GF-D8 (cell line): ENCODE data around the gene STAB2.

Experiments used
- DNase-seq: peaks from one replicate; lab custom pipeline; 2025; lab: John Stamatoyannopoulos, UW

STAB2 gene

DNA sequence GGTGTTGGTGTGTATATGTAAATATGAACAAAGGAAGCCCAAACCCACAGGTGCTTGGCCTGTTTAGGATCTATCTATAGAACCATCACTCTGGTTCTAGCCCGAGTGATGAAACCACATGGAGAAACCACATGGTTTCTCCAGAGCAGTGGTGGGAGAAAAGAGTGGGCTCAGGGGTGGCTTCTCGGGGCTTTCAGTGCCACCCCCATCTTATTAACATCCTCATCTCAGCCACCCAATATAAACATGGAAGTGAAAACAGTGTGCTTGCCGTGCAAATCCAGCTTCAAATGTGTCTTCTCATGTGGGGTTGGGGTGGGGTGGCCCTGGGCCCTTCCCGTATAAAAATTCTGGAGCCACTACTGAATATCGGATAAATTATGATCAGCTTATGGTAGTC, 109.0 kb downstream of the STAB2 start:
- DNase-seq, result no peak

DNA sequence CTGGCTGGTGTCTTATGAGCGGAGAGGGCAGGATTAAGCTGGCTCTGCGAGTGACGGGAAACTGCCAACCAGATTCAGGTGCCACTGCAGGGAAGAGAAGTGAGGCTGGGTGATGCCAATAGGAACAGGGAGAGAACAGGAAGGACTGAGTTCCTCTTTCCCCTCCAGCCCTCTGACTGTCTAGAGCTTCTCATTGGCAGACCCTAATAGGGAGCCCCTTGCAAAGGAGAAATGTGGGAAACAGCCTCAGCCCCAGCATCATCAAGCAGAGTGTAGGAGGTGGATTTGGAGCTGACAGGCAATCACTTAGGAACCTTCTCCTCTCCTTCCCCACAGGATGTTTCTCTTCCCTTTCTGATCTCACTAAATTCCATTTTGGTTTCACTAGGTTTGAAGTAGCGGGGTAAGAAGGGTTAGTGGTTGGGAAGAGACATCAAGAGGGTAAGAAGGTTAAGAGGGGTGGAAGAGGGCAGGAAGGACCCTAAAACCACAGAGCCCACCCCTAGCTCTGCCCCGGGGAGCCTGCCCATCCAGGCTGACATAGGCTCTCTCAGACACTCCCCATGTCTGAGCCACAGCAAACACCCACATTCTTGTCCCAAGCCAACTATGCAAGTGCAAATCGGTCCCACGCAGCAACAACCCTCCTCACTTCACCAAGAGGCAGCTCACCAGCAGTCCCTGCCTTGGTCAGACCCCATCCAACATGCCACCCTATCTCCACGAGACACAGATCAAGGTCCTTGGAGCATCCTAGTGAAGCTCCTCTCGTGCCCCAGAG, 111.1 kb downstream of the STAB2 start:
- no peak for DNase-seq

DNA sequence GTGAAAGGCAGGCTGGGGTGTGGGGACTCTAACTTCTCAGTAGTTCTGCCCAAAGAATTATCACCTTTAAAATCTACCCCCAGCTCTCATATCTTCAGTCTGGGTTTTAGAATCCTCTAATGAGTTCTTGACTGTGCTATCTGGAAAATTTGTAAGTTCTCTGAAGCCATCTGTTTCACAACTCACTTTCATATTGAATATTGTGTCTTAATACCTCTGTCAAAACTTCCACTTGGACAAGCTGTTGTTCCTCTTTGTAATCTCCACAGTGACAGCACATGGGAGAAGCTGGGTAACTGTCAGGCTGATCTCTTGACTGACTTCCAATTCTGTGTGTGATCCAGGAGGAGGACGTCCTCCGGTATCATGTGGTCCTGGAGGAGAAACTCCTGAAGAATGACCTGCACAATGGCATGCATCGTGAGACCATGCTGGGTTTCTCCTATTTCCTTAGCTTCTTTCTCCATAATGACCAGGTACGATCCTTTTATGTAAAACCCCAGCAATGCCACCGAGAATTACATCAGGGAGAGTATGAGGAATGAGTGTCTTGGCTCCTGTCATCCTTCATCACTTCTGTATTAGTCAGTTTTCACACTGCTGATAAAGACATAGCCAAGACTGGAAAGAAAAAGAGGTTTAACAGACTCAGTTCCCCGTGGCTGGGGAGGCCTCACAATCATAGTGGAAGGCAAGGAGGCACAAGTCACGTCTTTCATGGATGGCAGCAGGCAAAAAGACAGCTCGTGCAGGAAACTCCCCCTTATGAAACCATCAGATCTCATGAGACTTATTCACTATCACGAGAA, 111.9 kb downstream of the STAB2 start:
- DNase-seq, result peak; percentile 1

DNA sequence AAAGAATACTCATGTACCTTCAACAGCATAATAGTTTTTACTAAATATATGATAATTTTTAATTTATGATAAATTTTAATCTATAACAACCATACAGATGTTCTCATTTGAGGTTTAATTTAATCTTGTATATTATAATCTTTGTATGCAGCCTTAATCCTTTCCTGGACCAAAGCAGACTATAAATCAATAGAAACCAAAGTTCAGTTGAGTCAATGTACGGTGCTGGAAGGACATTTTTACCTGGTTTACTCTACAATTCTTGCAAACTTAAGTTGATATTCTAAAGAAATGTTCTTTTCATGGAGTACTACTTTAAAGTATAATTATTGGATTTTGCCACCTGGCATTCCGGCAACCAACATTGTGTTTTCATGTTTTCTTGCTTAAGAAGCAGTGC, 118.0 kb downstream of the STAB2 start:
- no peak for DNase-seq

DNA sequence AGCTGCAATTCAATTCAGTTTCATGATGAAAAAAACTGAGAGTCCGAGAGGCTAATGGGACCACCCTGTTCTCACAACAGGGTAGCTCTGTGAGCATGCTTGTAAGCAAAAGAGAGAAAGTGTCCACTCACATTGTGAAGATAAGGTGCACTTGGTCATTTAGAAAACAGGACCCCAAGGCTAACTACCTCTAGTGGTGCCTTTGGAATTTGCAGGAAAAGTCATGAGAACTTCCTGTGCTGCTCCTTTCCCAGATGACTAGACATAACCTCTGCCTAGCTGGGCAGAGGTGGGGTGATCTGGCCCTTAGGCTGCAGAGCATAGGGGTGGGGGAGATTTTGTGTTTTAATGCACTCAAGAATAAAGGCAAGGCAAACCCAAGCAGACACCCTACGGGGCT, 118.9 kb downstream of the STAB2 start:
- DNase-seq, result no peak

DNA sequence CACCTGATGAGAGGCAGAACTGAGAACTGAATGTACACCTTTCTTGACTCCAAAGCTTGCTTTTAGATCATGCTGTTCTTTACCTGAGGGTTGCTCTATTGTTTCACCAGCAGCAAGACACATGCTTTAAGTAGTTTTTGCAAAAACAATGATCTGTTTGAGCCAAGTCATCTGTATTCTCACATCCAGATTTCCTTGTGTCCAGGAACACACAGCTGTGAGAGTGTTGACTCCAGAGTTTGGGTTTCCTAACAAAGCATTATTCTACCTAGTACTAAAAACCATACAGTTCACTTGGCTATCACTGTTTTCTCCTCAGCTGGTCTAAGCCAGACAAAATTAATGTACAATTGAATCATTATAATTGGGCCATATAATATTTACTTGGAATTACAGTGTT, 120.4 kb downstream of the STAB2 start:
- no peak for DNase-seq

DNA sequence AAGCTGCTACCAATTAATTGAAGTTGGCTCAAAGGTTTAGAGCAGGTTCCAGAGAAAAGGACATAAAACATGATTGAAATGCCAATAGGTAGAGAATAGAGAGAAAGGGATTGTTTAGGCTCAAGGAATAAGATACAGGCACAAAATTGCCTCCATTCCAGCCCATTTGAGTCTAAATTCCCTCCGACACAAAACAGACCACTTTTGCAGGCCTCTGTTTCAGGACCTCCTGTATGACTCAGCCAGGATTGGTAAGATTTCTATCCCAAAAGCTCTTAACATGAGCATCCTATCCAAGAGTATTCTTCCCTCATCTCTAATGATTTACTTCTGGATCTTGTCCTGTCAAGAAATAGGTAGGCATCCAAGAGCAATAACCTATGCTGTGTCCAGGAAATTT, 123.5 kb downstream of the STAB2 start:
- DNase-seq, result no peak

DNA sequence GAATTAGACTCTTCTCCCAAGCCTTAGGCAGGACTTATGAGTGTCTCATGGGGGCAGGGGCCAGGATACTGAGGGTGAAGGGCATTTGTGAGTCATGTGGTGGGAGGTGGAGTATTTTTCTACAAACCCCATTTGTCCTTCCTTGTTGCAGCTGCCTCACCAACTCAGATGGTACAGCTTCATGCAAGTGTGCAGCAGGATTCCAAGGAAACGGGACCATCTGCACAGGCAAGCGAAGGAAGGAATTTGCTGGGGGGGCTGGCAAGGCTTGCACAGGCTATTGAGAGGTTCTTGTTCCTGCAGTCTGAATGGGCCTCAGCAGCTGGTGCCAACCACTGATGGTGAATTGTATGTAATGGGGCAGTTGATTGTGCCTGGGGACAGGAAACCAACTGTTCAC, 125.1 kb downstream of the STAB2 start:
- no peak for DNase-seq

DNA sequence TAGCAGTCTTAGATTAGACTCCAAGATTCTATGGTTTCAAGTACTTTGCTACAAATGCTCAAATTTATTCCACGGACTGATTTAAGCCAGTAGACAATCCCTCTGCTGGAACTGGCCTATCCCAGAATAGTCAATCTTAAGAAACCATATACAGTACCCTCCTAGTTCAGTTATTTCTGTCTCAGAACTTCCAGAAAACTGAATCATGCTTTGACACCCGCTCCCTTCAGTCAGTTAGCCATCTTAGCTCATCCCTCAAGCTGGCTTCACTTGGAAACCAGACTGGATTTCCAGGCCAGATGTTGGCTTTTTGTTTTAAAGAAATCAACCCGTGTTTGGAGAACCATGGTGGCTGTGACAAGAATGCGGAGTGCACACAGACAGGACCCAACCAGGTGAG, 128.4 kb downstream of the STAB2 start:
- DNase-seq, result no peak

DNA sequence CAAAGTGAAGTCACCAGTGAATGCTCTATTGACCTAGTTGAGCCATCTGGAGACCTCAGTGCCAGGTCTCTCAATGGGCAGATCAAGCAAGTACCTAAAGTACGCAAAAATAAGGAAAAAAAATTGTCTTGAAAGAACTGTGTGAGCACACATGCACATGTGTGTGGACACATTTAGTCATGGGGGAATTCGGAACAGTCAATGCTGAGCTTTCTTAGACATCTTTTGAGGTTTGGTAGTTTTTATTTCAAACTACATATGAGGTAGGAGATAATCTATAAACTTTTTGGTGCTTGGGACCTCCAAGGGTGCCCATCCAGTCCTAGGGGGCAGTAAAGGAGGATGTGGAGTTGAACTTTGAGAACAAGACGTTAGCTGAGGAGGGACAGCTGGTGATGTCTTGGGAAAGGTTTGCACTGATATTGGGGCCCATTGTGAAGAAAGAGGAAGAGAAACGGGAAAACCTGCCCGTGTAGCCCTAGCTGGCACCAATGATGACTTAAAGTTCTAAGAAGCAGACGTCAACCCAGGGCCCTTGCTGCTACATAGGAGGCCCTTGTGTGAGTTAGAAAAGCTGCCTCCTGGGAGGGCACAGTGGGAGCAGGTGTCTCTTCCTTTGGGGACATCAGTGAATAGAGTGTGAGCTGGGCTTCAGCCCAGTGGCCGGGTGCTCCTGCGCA, 129.6 kb downstream of the STAB2 start:
- DNase-seq, result no peak

DNA sequence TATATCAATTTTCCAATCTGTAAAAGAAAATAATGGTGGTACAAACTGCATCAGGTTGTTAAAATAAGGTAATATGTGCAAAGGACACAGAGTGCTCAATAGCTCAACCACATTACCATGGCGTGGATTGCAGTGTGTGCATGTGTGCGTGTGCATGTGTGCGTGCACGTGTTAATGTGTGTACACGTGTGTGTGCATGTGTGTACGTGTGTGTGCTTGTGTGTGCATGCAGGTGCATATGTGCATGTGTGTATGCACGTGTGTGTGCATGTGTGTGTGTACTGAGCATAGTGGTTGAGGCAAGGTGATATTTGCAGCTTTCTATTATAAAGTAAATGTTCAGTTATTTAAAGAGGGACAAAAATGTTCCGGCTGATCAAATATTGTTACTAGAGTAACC, 138.3 kb downstream of the STAB2 start:
- no peak for DNase-seq

DNA sequence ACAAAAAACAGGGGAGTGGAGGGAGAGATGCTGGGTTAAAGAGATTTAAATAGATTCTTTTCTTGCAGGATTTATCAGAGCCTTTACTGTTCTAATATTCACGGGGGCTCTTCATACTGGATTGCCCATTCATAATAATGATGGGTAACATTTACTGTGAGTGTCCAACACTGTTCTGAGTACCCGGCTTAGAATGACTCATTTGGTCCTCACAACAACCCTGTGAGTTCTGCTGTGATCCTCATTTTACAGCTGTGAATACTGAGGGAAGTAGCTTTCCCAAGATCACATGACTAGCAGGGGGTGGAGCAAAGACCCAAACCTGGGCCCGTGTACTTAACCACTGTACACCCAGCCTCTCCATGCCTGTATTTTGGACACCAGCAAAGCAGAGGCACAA, 140.6 kb downstream of the STAB2 start:
- no peak for DNase-seq

DNA sequence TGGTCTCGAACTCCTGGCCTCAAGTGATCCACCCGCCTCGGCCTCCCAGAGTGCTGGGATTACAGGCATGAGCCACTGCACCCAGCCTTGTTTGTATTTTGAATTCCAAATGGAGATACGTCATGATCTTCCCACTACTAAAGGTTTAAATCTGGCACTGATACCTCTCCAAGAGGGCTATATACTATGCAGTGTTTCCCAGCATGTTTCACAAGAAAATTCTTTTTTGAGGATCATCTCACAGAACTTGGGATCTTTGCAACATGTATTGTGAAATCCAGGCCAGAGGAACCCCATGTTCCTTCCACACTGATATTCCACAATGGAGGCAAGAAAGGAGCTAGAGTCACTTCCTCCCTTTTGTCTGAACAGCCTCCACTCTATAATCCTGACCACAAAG, 141.2 kb downstream of the STAB2 start:
- no peak for DNase-seq

DNA sequence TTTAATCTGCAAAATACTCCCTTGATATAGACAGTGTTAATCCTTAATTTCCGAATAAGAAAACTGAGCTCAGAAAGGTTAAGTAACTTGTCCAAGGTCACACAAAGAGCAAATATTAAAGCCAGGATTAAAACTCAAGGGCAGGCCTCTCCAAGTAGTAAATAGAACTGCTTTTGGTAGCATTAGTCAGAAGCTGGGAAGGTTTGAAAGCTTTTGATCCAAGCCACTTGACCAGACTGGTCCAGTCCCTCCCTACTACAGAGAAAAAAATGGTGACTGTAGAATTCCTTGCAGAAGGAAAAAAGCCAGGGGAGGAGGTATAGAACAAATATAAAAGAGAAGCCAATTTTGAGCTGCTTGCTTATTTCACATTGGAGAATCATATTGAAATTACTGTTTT, 142.4 kb downstream of the STAB2 start:
- no peak for DNase-seq

DNA sequence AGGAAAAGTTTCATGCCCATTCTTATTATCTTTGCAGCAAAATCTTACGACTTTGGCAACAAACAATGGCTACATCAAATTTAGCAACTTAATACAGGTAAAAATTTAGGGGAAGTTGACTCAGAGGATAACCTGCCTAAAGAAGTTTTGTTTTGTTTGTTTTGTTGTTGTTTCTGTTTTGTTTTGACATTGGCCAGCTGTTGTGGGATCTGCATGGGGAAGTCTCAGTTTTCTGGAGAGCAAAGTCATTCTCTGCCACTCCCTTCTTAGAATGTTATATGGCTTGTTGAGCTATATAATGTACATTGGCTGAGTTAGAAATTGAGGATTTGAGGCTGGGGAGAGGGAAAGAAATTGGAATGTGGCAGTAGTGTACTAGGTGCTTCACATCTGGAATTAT, 144.5 kb downstream of the STAB2 start:
- no peak for DNase-seq

DNA sequence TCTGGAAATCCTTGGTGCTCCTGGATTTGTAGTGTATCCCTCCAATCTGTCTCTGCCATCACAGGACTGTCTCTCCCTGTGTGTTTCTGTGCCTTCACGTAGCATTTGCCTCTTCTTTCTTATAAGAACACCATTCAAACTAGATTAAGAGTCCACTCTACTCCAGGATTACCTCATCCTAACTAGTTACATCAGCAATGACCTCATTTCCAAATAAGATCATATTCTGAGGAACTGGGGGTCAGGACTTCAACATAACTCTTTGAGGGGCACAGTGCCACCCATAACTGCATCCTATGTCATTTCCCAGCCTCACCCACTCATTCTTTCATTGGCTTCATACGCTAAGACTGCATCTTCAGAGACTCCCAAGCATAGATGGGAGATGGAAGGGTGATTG, 147.8 kb downstream of the STAB2 start:
- no peak for DNase-seq

DNA sequence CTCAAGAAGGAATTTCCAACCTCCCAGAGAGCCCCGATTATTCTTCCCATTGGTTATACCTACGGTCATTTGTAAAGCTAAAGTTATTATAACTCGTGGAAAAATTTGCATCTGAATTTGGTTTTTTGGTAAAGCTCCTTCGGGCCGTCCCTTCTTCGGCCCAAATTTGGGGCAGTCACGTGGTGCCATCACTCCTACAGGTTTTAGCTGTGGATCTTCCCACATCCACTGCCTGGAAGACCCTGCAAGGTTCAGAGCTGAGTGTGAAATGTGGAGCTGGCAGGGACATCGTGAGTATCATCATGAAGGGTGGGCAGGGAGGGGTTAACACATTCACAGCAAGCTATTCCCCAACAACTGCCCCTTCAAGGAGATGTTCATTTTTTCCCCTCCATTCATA, 148.2 kb downstream of the STAB2 start:
- DNase-seq, result no peak

DNA sequence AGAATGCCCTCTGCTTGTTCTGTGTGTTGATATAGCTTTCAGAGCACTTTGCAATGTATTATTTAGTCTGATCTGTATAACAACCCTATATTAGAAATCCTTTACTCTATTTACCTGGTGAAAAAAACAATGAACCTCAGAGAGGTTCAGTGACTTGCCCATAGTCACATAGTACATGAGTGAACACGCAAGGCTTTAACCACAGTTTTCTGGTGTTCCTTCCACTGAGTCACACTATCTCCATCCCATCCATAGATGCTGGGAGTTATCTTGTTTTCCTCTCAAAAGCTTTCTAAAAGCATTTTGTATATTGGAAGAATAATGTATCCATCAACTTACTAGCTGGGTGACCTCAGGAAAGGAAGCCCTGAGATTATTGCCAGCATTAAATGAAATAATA, 149.5 kb downstream of the STAB2 start:
- DNase-seq, result no peak

DNA sequence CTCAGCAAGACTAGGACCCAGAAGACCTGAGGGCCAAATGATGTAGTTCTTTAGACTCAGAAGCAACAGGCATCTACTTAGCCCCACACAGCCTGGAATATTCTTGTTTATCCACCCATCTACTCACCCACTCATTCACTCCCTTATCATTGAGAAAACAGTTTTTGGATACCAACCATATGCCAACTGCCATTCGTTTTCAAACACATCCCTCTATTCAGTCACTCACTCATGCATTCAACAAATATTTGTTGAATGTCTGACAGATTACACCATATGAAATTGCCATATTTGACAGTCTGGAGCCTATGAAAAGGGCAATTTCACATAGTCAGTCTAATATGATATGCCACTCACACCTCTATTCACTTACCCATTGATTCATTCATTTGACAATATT, 150.8 kb downstream of the STAB2 start:
- DNase-seq, result no peak

DNA sequence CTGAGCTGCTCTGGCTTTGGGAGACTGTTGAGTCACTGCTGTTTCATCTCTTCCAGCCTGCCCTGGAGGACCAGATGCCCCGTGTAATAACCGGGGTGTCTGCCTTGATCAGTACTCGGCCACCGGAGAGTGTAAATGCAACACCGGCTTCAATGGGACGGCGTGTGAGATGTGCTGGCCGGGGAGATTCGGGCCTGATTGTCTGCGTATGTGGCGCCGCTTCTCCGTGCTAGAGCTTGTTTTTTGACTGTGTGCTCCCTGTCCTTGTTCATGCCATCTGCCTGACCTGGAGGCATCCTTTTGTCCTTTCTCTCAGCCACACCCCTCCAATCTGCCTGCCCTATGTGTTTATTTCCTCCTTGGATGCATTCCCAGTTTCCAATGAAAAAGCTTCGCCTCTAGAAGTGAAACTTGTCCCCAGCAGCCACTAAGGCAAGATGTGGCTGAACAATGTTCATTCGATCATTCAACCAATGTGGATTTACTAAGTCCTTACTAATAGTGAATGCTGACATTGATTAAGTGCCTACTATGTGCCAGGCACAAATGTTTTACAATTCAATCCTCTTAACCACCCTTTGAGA, 155.4 kb downstream of the STAB2 start:
- no peak for DNase-seq

DNA sequence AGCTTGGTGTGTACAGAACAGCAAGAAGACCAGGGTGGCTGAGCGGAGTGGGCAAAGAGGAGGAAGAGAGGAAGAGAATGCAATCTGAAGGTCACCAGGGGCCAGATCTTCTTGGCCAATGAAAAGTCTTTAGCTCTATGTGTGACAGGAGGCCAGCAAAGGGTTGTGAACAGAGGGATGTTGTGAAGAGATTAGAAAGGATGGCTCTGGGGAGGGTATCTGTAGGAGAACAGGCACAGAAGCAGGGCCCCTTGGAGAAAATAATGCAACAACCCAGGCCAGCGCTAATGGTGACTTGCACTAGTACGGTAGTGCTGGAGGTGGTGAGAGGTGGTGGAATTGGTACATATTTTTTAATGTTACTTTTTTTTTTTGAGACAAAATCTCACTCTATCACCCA, 156.7 kb downstream of the STAB2 start:
- DNase-seq, result no peak

DNA sequence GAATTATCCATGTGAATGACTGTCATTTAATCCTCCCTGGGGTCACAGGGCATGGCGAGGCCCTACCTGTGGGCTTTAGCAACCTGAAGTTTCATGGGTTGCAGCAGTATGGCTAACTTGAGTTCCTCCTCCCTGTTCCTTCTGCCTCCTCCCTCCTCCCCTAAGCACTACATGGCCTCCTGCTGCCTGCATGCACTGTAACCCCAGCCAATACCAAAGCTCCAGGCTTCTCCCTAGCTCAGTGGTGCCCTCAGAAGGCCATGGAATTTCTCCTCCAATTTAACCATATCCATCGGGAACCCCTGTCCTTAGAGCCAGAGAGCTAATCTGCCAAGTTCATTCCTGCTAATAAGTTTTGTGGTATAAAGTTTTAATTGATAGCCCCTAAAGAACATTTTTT, 158.9 kb downstream of the STAB2 start:
- DNase-seq, result no peak

DNA sequence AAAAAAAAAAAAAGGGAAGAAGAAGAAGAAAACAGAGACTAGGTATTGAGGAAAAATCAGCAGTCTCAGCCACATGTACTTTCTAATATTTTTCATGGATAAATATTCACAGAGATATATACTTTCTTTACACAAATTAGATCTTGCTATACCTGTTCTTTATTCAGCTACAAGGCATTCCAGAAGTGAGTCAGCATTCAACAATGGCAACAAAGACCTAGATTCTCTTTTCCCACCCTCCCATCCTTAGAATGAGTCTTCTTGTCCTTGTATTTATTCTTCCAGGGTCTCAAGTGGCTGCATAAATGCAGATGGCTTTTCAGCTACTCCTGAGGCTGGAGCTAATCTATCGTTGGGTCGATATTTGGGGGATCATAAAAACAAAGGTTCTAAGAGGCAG, 160.9 kb downstream of the STAB2 start:
- no peak for DNase-seq
